Prostate gland (tissue), 2 donors: ENCODE results near the gene IRF6.

ENCODE experiments used
- CTCF ChIP-seq, 4 experiments: fragments of 200-600 bp in 2 of 4; fragments of 450-650 bp in 2 of 4; sonication (generic) in 2 of 4; IDR thresholded peaks; 1 replicate in 3 of 4; 2 replicates in 1 of 4; pipeline ENCODE4 v1.5.1; 2016 to 2019; ENCODE audit warnings: antibody characterized with exemption in 4 of 4, mild to moderate bottlenecking in 2 of 4, moderate library complexity in 2 of 4
- POLR2A ChIP-seq: fragments of 450-650 bp; IDR thresholded peaks from one replicate; pipeline ENCODE4 v1.6.1; 2016; ENCODE audit warnings: antibody characterized with exemption, mild to moderate bottlenecking
- POLR2AphosphoS5 ChIP-seq: sonication (generic); formaldehyde crosslinking; IDR thresholded peaks from one replicate; pipeline ENCODE4 v1.6.1; 2017; ENCODE audit warnings: antibody characterized with exemption

GRCh38 chr1:209749205-209749604 is 56.7 kb downstream of the IRF6 start:
- no peak for TF ChIP-seq POLR2AphosphoS5
- no peak for TF ChIP-seq CTCF (IDR thresholded peaks at IDR 0.05)
- TF ChIP-seq POLR2A = no peak
